Muscle layer of duodenum (tissue), 2 donors: ENCODE results near the gene MIER2.

Experiments
- H3K27ac ChIP-seq: one replicate; pipeline ENCODE4 v1.7.0; 2013; ENCODE audit warnings: mild to moderate bottlenecking, low read length
- H3K27me3 ChIP-seq: one replicate; pipeline ENCODE4 v1.7.0; 2013; ENCODE audit warnings: low read depth, mild to moderate bottlenecking, control low read depth, low read length
- H3K36me3 ChIP-seq, 2 donors: one replicate each; pipeline ENCODE4 v1.7.0; 2013; ENCODE audit warnings: low read length in 2 of 2, control low read depth in 1 of 2, mild to moderate bottlenecking in 1 of 2; ENCODE audit not compliant: insufficient read depth in 2 of 2, control insufficient read depth in 1 of 2
- H3K4me1 ChIP-seq, 2 donors: one replicate each; pipeline ENCODE4 v1.7.0; 2013; ENCODE audit warnings: low read length in 2 of 2, mild to moderate bottlenecking in 2 of 2, control low read depth in 1 of 2, moderate library complexity in 1 of 2; ENCODE audit not compliant: insufficient read depth in 2 of 2, control insufficient read depth in 1 of 2
- H3K4me3 ChIP-seq, 2 donors: one replicate each; pipeline ENCODE4 v1.7.0; 2013; ENCODE audit warnings: low read length in 2 of 2, low read depth in 1 of 2, mild to moderate bottlenecking in 1 of 2
- H3K9me3 ChIP-seq, 2 donors: one replicate each; pipeline ENCODE4 v1.7.0; 2013; ENCODE audit warnings: low read length in 2 of 2, control low read depth in 1 of 2, mild to moderate bottlenecking in 1 of 2; ENCODE audit not compliant: control insufficient read depth in 1 of 2
- donor health status: healthy.

The MIER2 gene

DNA sequence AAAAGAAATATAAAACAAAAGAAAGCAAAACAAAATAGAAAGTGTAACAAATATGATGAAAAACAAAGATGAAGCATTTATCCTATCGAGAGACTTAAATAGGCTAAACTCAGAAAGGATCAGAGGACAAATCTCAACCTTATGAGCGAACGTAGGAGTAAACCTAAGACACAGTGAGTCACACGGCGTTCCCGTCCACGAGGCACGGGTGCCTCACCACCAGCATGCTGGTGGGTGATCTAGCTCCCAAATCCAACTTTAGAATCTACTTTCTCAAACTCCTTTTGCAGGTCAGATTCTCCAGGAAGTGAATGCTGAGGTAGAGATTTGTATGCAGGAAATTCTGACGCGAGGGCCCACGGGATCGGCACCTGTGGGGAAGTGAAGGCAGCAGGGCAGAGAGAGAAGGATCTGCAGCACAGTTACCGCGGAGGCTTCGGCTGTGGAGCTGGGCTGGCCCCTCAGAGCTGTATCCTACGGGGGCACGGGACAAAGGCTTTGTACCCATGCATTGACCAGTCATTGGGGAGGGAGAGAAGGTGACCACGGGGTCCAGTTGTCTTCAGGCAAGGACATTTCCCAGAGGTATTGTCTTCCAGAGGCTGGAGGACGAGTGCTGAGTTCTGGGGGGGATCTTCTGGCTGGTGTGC, 7.5 kb upstream of the MIER2 start:
- H3K9me3 ChIP-seq: peaks cover 0 to 20% of the 10 kb centered on the region in 2 donors
- H3K27me3 ChIP-seq: no peaks in the 10 kb centered on the region
- H3K27ac ChIP-seq: no peak overlapping the region
- H3K4me3 ChIP-seq: no peak overlapping the region
- no peaks in the 10 kb centered on the region for H3K36me3 ChIP-seq
- H3K4me1 ChIP-seq: no peaks in the 10 kb centered on the region

DNA sequence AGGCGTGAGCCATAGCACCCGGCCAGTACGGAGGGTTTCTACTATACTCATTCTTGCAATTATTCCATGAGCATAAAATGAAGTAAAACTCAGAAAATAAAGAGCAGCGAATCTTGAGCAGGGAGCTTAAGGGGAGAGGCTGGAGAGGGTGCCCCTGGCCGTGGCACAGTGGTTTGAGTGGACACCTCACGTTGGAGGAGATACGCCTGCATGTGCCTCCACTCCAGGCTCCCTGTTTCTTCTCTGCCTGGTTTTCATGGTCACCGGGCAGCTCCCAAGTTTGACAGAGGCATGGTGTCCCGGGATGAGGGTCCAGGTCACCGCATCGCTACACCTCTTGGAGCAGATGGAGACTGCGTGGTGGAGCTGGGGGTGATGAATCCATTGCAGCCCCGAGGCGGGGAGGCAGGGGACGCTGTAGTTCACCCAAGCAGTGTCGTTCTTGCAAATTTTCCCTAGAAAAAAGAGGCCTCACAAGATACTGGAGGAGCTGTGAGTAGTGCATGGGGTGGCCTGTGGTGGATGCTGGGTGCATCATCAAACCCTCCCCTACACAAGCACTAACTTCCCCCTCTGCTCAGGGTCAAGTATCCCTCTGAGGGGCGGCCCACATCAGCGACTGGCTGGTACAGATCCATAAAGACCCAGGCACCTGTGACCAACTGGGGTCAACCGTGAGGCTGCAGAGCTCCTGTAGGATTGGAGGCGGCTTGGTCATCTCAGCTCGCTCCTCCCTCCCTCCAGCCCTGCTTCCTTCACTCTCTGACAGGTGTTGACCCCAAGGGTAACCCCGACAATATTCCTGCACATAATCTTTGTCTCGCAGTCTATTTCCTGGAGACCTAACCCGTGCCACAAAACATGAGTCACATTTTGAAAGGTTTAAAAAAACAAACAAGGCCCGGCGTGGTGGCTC, 3.6 kb upstream of the MIER2 start:
- Histone ChIP-seq H3K36me3 (no peaks in the 10 kb centered on the region), H3K4me3 (no peak overlapping the region), H3K4me1 (peaks cover 0 to 15% of the 10 kb centered on the region in 2 donors), H3K9me3 (peaks cover 0 to 6% of the 10 kb centered on the region in 2 donors), H3K27me3 (no peaks in the 10 kb centered on the region), H3K27ac (no peak overlapping the region)

DNA sequence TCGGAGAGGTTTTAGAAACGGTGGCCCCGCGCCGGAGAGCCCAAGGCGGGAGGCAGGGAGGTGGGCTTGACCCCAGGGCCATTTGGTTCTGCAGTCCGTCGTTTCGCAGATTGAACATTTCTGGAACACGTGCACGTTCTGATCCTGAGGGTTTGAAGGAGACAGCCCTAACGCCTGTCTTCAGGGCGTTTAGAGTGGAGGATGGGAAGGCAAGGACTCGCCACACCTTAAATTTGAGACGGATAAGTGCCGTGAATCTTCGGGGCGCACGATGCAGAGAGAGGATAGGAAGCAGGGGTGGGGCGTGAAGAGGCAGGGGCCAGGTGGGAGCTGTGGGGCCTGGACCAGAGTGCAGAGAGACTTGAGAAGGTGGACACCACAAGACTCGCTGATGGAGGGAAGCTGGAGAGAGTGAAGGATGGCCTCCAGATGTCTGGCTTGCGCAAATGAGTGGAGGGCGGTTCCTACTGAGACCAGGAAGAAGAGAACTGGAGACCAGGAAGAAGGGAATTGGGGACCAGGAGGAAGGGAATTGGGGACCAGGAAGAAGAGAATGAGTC, 804 bp upstream of the MIER2 start:
- peak overlapping the region in 1 of 2 donors; percentile 63 for H3K4me3 ChIP-seq
- H3K27ac ChIP-seq: no peak overlapping the region

DNA sequence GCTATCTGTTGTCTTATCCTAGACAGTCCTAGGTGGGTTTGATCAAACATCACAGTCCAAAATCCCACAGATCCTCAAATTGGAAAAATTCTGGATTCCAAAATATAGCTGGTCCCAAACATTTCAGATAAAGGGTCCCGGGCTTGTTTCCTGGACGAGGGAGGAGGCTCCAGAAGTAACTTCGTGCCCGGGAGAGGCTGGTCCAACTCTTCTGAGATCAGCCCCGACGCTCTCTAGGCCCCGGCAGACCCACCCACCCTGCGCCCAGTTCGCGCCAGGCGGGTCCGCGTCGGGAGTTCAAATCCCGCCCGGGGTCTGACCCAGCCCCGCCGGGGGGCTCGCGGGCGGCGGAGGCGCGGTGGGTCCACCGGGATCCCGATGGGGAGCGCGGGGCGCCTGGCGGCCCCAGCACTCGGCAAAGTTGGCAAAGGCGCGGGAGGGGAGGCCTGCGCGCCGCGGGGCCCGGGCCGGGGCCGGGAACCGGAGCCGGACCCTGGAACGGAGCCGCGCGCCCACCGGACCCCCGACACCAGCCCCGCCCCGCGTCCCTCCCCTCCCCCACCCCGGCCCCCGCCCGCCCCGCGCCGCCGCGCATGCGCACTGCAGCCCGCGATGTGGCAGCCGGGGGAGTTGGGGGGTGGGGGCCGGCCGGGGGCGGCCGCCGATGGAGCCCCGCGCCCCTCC, 513 bp downstream of the MIER2 start:
- Histone ChIP-seq H3K27ac (peak overlapping the region; percentile 45), H3K27me3 (no peaks in the 10 kb centered on the region), H3K36me3 (peaks cover 0 to 4% of the 10 kb centered on the region in 2 donors), H3K4me1 (peaks cover 7 to 43% of the 10 kb centered on the region in 2 donors), H3K9me3 (no peaks in the 10 kb centered on the region), H3K4me3 (peak overlapping the region; percentile 60 to 69)

More for the DNA sequence above, 804 bp upstream of the MIER2 start:
- no peaks in the 10 kb centered on the region for H3K9me3 ChIP-seq
- H3K4me1 ChIP-seq: peaks cover 7 to 43% of the 10 kb centered on the region in 2 donors
- H3K36me3 ChIP-seq: no peaks in the 10 kb centered on the region
- no peaks in the 10 kb centered on the region for H3K27me3 ChIP-seq

DNA sequence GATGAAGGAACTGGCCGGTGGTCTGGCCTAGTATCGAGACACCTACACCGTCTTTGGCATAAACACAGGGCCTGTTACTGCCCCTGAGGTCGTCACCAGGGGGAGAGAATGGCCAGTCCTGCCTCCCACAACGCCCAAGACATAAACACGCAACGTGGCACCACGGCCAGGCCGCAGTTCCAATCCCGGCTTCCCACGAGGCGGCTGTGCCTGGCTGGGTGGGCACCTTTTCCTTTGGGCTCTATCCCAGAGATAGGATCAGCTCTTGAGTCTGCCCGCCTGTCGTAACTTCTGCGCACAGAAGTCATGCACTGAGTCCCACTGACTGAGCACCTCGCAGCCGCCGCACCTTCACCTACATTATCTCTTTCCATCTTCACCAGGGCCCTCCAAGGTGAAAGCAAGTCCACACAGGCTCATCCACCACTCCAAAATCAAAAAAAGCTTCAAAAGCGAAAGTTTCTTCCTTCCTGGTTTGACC, 1.1 kb downstream of the MIER2 start:
- Histone ChIP-seq H3K27ac (peak overlapping the region; percentile 45), H3K4me1 (peaks cover 7 to 43% of the 10 kb centered on the region in 2 donors)

DNA sequence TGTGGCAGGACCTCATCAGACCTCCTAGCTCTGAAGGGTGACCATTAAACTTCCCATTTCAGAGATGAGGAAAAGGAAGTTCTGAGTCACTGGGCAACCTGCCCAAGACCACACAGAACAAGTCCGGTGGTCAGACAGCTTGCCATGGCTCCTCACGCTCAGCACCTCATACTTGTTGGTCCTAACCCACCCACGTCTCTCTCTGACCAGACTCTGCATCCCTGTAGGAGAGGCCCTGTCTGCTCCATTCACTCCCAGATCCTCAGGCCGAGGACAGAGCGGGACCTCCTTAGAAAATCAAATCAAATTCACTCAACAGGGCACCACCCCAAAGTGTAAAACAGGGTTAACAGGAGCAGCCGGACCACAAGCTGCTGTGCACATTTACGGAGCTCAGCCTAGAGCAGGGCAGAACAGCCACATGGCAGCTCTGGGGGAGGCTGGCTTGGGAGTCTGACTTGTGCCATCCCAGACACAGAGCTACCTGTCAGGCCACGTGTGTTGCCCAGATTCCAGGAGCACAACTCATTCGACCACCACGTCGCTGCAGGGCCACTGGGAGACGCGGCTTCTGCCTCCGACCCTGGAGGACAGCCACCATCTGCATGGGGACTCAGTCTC, 1.7 kb downstream of the MIER2 start:
- H3K4me1 ChIP-seq: peaks cover 7 to 43% of the 10 kb centered on the region in 2 donors
- H3K4me3 ChIP-seq: peak overlapping the region; percentile 60 to 69
- H3K27me3 ChIP-seq: no peaks in the 10 kb centered on the region

More for the DNA sequence above, 1.1 kb downstream of the MIER2 start:
- no peaks in the 10 kb centered on the region for H3K9me3 ChIP-seq
- peak overlapping the region; percentile 60 to 69 for H3K4me3 ChIP-seq
- H3K27me3 ChIP-seq: no peaks in the 10 kb centered on the region
- H3K36me3 ChIP-seq: peaks cover 0 to 4% of the 10 kb centered on the region in 2 donors

DNA sequence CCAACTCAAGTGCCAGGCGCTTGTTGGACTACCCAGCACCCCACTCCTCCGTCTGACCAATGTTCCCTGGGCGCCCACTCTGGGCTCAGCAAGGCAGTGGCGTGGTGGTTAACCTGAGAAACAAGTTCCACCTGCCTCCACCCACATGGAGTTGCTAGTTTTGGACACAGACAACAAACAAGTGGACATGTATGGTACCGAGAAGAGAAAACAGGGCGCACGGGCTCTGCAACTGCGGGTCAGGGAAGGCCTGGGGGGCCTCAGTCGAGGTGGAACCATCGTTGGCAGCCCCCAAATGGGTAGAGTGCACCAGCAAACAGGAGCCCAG, 2.5 kb downstream of the MIER2 start:
- Histone ChIP-seq H3K4me3 (peak overlapping the region; percentile 60 to 69), H3K9me3 (no peaks in the 10 kb centered on the region), H3K27me3 (no peaks in the 10 kb centered on the region), H3K36me3 (peaks cover 0 to 4% of the 10 kb centered on the region in 2 donors), H3K27ac (no peak overlapping the region), H3K4me1 (peaks cover 7 to 43% of the 10 kb centered on the region in 2 donors)

More for the DNA sequence above, 1.7 kb downstream of the MIER2 start:
- Histone ChIP-seq H3K27ac (peak overlapping the region; percentile 45), H3K9me3 (no peaks in the 10 kb centered on the region), H3K36me3 (peaks cover 0 to 4% of the 10 kb centered on the region in 2 donors)

DNA sequence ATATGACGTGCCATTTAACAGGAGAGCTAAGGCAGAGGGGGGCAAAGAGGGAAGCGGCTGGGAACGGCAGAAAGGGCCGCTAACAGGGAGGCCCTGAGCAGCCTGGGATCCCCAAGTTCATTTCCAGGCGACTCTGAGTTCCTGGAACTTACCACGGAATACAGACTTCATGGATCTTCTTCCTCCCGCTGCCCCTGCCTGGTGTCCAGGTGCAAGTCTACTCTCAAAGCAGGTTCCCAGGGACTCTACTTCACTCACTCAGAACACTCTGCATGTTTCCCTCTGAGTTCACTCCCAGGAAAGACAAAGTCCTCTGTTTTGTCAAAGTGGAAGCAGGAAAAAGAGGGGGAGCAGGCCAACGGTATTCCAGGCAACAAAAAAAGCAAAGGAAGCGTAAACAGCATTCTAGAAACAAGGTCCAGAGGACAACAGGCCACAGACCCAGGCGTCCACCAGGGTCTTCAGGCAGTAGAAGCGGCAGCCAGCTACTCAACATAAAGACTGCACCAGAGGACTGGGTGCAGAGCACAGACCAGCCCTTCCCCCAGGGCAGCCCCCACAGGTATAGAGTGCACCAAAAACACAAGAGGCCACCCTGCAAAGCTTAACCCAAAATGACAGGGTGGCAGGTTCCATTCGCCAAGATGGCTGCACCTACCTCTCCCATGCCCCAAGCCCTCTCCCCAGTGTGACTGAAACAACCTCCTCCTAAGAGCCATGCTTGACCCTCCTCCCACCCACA, 3.0 kb downstream of the MIER2 start:
- Histone ChIP-seq H3K9me3 (no peaks in the 10 kb centered on the region), H3K27ac (no peak overlapping the region), H3K27me3 (no peaks in the 10 kb centered on the region), H3K4me1 (peaks cover 7 to 43% of the 10 kb centered on the region in 2 donors), H3K36me3 (peaks cover 0 to 4% of the 10 kb centered on the region in 2 donors), H3K4me3 (peak overlapping the region in 1 of 2 donors; percentile 69)

GRCh38 chr19:340620-341385, 3.8 kb downstream of the MIER2 start:
- Histone ChIP-seq H3K27ac (no peak overlapping the region), H3K4me3 (no peak overlapping the region), H3K27me3 (no peaks in the 10 kb centered on the region), H3K9me3 (no peaks in the 10 kb centered on the region), H3K4me1 (peaks cover 7 to 43% of the 10 kb centered on the region in 2 donors), H3K36me3 (peaks cover 0 to 4% of the 10 kb centered on the region in 2 donors)
